DOHH2 (cell line): ENCODE results near the gene PEX11B.

Experiments used
- H3F3A ChIP-seq: fragments of 200-600 bp; sonication (generic), shearing (Covaris generic); 2 replicates; pipeline ENCODE4 v1.6.0; 2016; ENCODE audit warnings: antibody characterized with exemption, mild to moderate bottlenecking; ENCODE audit not compliant: control insufficient read depth, insufficient read depth
- H3K27ac ChIP-seq: fragments of 200-600 bp; sonication (generic); 2 replicates; pipeline ENCODE4 v1.5.1; 2014; ENCODE audit warnings: low read depth, mild to moderate bottlenecking, low read length, moderate library complexity
- H3K27me3 ChIP-seq: fragments of 200-600 bp; sonication (generic); 2 replicates; pipeline ENCODE4 v1.6.1; 2014; ENCODE audit warnings: mild to moderate bottlenecking, low read length, mixed read lengths; ENCODE audit not compliant: control insufficient read depth
- H3K36me3 ChIP-seq: fragments of 200-600 bp; sonication (generic); 2 replicates; pipeline ENCODE4 v1.6.1; 2014; ENCODE audit warnings: mild to moderate bottlenecking, low read length, moderate library complexity, mixed read lengths; ENCODE audit not compliant: control insufficient read depth
- H3K4me1 ChIP-seq: fragments of 200-600 bp; sonication (generic); 2 replicates; pipeline ENCODE4 v1.6.1; 2014; ENCODE audit warnings: mild to moderate bottlenecking, low read length, mixed read lengths; ENCODE audit not compliant: control insufficient read depth
- H3K4me2 ChIP-seq: fragments of 200-600 bp; sonication (generic); 2 replicates; pipeline ENCODE4 v1.6.0; 2014; ENCODE audit warnings: mild to moderate bottlenecking, low read length, moderate library complexity
- H3K4me3 ChIP-seq: fragments of 200-600 bp; sonication (generic); 2 replicates; pipeline ENCODE4 v1.5.1; 2014; ENCODE audit warnings: mild to moderate bottlenecking, low read length, mixed read lengths
- H3K79me2 ChIP-seq: fragments of 200-600 bp; sonication (generic); 2 replicates; pipeline ENCODE4 v1.6.1; 2014; ENCODE audit warnings: mild to moderate bottlenecking, low read length, mixed read lengths; ENCODE audit not compliant: control insufficient read depth
- H3K9me2 ChIP-seq: fragments of 200-600 bp; sonication (generic); replicated peaks from 2 replicates; pipeline ENCODE4 v1.6.1; 2014; ENCODE audit warnings: mild to moderate bottlenecking, low read length, mixed read lengths; ENCODE audit not compliant: control insufficient read depth
- H3K9me3 ChIP-seq: fragments of 200-600 bp; sonication (generic); 2 replicates; pipeline ENCODE4 v1.6.1; 2014; ENCODE audit warnings: antibody characterized with exemption, low read length, mixed read lengths; ENCODE audit not compliant: control insufficient read depth, insufficient read depth
- H4K20me1 ChIP-seq: fragments of 200-600 bp; sonication (generic); 2 replicates; pipeline ENCODE4 v1.6.0; 2014; ENCODE audit warnings: low read depth, mild to moderate bottlenecking, antibody characterized with exemption, low read length, moderate library complexity; ENCODE audit not compliant: control insufficient read depth, insufficient read depth
- EZH2phosphoT487 ChIP-seq: fragments of 200-600 bp; sonication (generic); IDR thresholded peaks from 2 replicates; pipeline ENCODE4 v1.6.1; 2017; ENCODE audit warnings: borderline replicate concordance, mild to moderate bottlenecking, antibody characterized with exemption, low read length, moderate library complexity, mixed read lengths
- TF ChIP-seq, protein P1 (sequence below): fragments of 200-600 bp; sonication (generic); IDR thresholded peaks from one replicate; pipeline ENCODE4 v1.5.1; 2014; ENCODE audit warnings: antibody characterized with exemption, mild to moderate bottlenecking, low read depth, low read length; ENCODE audit not compliant: poor library complexity, severe bottlenecking

Gene PEX11B

DNA sequence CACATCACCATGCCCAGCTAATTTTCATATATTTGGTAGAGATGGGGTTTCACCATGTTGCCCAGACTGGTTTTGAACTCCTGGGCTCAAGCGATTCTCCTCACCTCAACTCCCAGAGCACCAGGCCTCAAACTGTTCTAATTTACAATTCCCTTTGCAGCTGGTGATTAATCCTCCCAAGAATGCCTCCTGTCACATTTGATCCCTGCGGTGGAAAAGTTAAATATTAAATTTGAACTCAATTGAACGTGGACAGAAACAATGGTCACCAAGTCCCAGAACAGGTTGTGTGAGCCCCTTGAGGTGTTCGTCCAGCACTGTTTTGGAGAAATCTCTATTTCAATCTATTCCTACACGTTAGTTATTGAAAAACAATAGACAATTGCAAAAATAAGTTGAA, 30.9 kb downstream of the PEX11B start:
- no peak overlapping the region for H3K4me2 ChIP-seq
- peaks cover 25% of the 10 kb centered on the region for H3K27me3 ChIP-seq
- no peaks in the 10 kb centered on the region for H3K36me3 ChIP-seq
- no peaks in the 10 kb centered on the region for H3K9me3 ChIP-seq
- H3F3A ChIP-seq = no peaks in the 10 kb centered on the region
- peaks cover 6% of the 10 kb centered on the region; the same call in 1 of the 2 replicates for H3K4me1 ChIP-seq
- TF ChIP-seq EZH2phosphoT487 = no peak
- TF ChIP-seq, protein P1, sequence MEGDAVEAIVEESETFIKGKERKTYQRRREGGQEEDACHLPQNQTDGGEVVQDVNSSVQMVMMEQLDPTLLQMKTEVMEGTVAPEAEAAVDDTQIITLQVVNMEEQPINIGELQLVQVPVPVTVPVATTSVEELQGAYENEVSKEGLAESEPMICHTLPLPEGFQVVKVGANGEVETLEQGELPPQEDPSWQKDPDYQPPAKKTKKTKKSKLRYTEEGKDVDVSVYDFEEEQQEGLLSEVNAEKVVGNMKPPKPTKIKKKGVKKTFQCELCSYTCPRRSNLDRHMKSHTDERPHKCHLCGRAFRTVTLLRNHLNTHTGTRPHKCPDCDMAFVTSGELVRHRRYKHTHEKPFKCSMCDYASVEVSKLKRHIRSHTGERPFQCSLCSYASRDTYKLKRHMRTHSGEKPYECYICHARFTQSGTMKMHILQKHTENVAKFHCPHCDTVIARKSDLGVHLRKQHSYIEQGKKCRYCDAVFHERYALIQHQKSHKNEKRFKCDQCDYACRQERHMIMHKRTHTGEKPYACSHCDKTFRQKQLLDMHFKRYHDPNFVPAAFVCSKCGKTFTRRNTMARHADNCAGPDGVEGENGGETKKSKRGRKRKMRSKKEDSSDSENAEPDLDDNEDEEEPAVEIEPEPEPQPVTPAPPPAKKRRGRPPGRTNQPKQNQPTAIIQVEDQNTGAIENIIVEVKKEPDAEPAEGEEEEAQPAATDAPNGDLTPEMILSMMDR = no peak
- no peaks in the 10 kb centered on the region for H3K79me2 ChIP-seq
- H3K27ac ChIP-seq = no peak overlapping the region
- H4K20me1 ChIP-seq = no peaks in the 10 kb centered on the region
- no peak overlapping the region for H3K4me3 ChIP-seq
- H3K9me2 ChIP-seq = no peaks in the 10 kb centered on the region

DNA sequence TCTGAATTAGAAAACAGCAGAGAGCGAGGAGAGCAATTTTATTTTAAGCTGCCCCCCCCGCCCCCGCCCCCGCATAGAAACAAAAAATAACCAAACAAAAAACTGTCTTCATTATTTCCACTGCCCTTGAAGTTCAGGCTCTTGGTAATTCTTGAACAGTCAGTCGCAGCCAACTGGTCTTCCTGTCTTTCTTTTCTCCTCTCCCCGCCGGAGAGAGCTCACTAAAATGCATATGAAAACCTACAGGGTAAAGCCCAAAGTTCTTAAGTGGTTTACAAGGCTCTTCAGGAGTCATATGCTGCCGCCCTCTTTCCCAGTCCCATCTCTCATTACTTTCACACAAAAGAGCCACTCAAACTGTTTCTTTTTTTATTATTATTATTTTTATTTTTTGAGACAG, 31.7 kb downstream of the PEX11B start:
- H4K20me1 ChIP-seq = no peaks in the 10 kb centered on the region
- H3K27ac ChIP-seq = no peak overlapping the region
- H3K27me3 ChIP-seq = peaks cover 25% of the 10 kb centered on the region
- H3K79me2 ChIP-seq = no peaks in the 10 kb centered on the region
- TF ChIP-seq, protein P1 = no peak
- no peak for TF ChIP-seq EZH2phosphoT487
- no peak overlapping the region for H3K4me2 ChIP-seq
- H3K4me1 ChIP-seq = peaks cover 6% of the 10 kb centered on the region; the same call in 1 of the 2 replicates
- no peak overlapping the region for H3K4me3 ChIP-seq
- no peaks in the 10 kb centered on the region for H3K36me3 ChIP-seq
- H3F3A ChIP-seq = no peaks in the 10 kb centered on the region
- H3K9me2 ChIP-seq = no peaks in the 10 kb centered on the region
- no peaks in the 10 kb centered on the region for H3K9me3 ChIP-seq

DNA sequence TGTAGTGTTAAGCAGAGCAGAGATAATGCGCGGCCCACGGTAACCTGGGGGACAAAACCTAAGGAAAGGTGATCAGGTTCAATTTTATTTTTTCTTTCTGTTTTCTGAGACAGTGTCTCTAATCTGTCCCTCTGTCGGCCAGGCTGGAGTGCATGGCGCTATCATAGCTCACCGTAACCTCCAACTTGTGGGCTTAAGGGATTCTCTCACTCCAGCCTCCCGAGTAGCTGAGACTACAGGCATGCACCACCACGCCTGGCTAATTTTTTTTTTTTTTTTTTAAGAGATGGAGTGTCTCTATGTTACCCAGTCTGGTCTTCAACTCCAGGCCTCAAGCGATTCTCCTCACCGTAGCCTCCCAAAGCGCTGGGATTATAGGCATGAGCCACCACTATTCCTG, 32.1 kb downstream of the PEX11B start:
- Histone ChIP-seq H3K36me3 (no peaks in the 10 kb centered on the region), H3K27ac (no peak overlapping the region), H3K9me2 (no peaks in the 10 kb centered on the region), H3K4me1 (peaks cover 6% of the 10 kb centered on the region; the same call in 1 of the 2 replicates), H3K4me2 (peak overlapping the region; percentile 62), H3K79me2 (no peaks in the 10 kb centered on the region), H3F3A (no peaks in the 10 kb centered on the region), H3K27me3 (peaks cover 27% of the 10 kb centered on the region), H4K20me1 (no peaks in the 10 kb centered on the region), H3K4me3 (peak overlapping the region; percentile 77), H3K9me3 (no peaks in the 10 kb centered on the region)
- TF ChIP-seq, protein P1 = no peak
- TF ChIP-seq EZH2phosphoT487 = no peak
